IMR-90 (cell line): ENCODE results near the gene CREB3L1. TPM values are rescaled to one million over a fixed set of nuclear protein-coding genes. Genes with fewer than 3 reads are reported as not detected.
A peak's percentile ranks its signal among the peaks of the same experiment; 100 is the strongest.

Source experiments
- ATAC-seq: fragments of 200-7000 bp; cut with Tn5 transposase; 2 replicates; pipeline ENCODE4 v1.9.1; 2020; ENCODE audit warnings: low read depth, mild to moderate bottlenecking, moderate library complexity
- BruUV-seq: library from RNA; stranded (reverse); fragments of 400-500 nt; replicated peaks from 2 replicates; lab custom pipeline; 2021; lab: Mats Ljungman, UMichigan
- CTCF ChIA-PET: fragments of 300-600 bp; formaldehyde crosslinking; extraction: SDS; loops from one replicate; lab custom pipeline; 2021; ENCODE audit warnings: antibody characterized with exemption; lab: Yijun Ruan, JAX
- POLR2A ChIA-PET: fragments of 300-600 bp; sonication (Branson Sonifier 250); formaldehyde crosslinking; loops from one replicate; lab custom pipeline; 2022; ENCODE audit warnings: antibody characterized with exemption; ENCODE audit not compliant: unreplicated experiment; lab: Charles Lee
- DNase-seq: peaks from one replicate; pipeline ENCODE4 v3.0.0; 2013
- H2AFZ ChIP-seq: replicated peaks from 2 replicates; pipeline ENCODE3; 2013; ENCODE audit warnings: low read length, mild to moderate bottlenecking; ENCODE audit not compliant: poor library complexity
- H2AK5ac ChIP-seq: 2 replicates; pipeline ENCODE4 v1.6.1; 2013; ENCODE audit warnings: low read depth, low read length, inconsistent platforms
- H2AK9ac ChIP-seq: replicated peaks from 2 replicates; pipeline ENCODE3; 2013; ENCODE audit warnings: mild to moderate bottlenecking, low read depth, low read length, moderate library complexity; ENCODE audit not compliant: poor library complexity
- H2BK120ac ChIP-seq: 2 replicates; pipeline ENCODE4 v1.6.1; 2013; ENCODE audit warnings: low read depth, low read length, inconsistent platforms
- H2BK15ac ChIP-seq: 3 replicates; pipeline ENCODE4 v1.6.1; 2013; ENCODE audit warnings: low read depth, low read length, inconsistent platforms
- H2BK20ac ChIP-seq: 2 replicates; pipeline ENCODE4 v1.6.1; 2013; ENCODE audit warnings: low read depth, mild to moderate bottlenecking, inconsistent platforms, low read length, moderate library complexity
- H2BK5ac ChIP-seq: 2 replicates; pipeline ENCODE4 v1.6.1; 2013; ENCODE audit warnings: mild to moderate bottlenecking, low read depth, low read length, inconsistent platforms; ENCODE audit not compliant: poor library complexity, severe bottlenecking
- H3K14ac ChIP-seq: replicated peaks from 2 replicates; pipeline ENCODE4 v1.6.1; 2013; ENCODE audit warnings: low read depth, low read length, inconsistent platforms
- H3K18ac ChIP-seq: 2 replicates; pipeline ENCODE4 v1.6.1; 2013; ENCODE audit warnings: low read depth, low read length, control low read depth
- H3K23ac ChIP-seq: 2 replicates; pipeline ENCODE4 v1.6.1; 2013; ENCODE audit warnings: low read depth, low read length, inconsistent platforms
- H3K27ac ChIP-seq: 2 replicates; pipeline ENCODE4 v1.5.1; 2013; ENCODE audit warnings: mild to moderate bottlenecking, control low read depth, low read length; ENCODE audit not compliant: insufficient read depth
- H3K27me3 ChIP-seq: 2 replicates; pipeline ENCODE4 v1.6.1; 2013; ENCODE audit warnings: low read length; ENCODE audit not compliant: control insufficient read depth, insufficient read depth
- H3K36me3 ChIP-seq: 2 replicates; pipeline ENCODE4 v1.6.1; 2013; ENCODE audit warnings: low read length, mixed read lengths; ENCODE audit not compliant: control insufficient read depth, insufficient read depth
- H3K4ac ChIP-seq: 2 replicates; pipeline ENCODE4 v1.6.1; 2013; ENCODE audit warnings: low read depth, low read length, inconsistent platforms
- H3K4me1 ChIP-seq: 2 replicates; pipeline ENCODE4 v1.6.1; 2013; ENCODE audit warnings: low read length, mixed read lengths; ENCODE audit not compliant: control insufficient read depth, insufficient read depth
- H3K4me2 ChIP-seq: 2 replicates; pipeline ENCODE4 v1.6.1; 2013; ENCODE audit warnings: low read depth, mild to moderate bottlenecking, control low read depth, low read length, moderate library complexity
- H3K4me3 ChIP-seq: 2 replicates; pipeline ENCODE4 v1.5.1; 2013; ENCODE audit warnings: low read depth, mild to moderate bottlenecking, control low read depth, low read length, moderate library complexity; ENCODE audit not compliant: insufficient read depth
- H3K56ac ChIP-seq: 2 replicates; pipeline ENCODE4 v1.6.1; 2013; ENCODE audit warnings: low read length, inconsistent platforms; ENCODE audit not compliant: insufficient read depth; ENCODE audit errors: extremely low read depth
- H3K79me1 ChIP-seq, 2 experiments: 2 replicates each; pipeline ENCODE4 v1.6.1; 2013; ENCODE audit warnings: low read length in 2 of 2, inconsistent platforms in 1 of 2, low read depth in 1 of 2
- H3K9ac ChIP-seq: 2 replicates; pipeline ENCODE4 v1.6.1; 2013; ENCODE audit warnings: low read depth, low read length, control low read depth
- H3K9me1 ChIP-seq: 2 replicates; pipeline ENCODE4 v1.6.1; 2013; ENCODE audit warnings: low read length, inconsistent platforms; ENCODE audit not compliant: insufficient read depth
- H3K9me3 ChIP-seq: 2 replicates; pipeline ENCODE4 v1.6.1; 2013; ENCODE audit warnings: low read length; ENCODE audit not compliant: control insufficient read depth, insufficient read depth
- H4K20me1 ChIP-seq: 2 replicates; pipeline ENCODE4 v1.6.1; 2013; ENCODE audit warnings: low read length, inconsistent platforms; ENCODE audit not compliant: insufficient read depth
- H4K5ac ChIP-seq: 2 replicates; pipeline ENCODE4 v1.6.1; 2013; ENCODE audit warnings: mild to moderate bottlenecking, low read depth, low read length, control low read depth
- H4K8ac ChIP-seq, 2 experiments: 2 replicates each; pipeline ENCODE4 v1.6.1; 2013; ENCODE audit warnings: low read depth in 2 of 2, low read length in 2 of 2, control low read depth in 1 of 2, inconsistent platforms in 1 of 2
- H4K91ac ChIP-seq: 2 replicates; pipeline ENCODE4 v1.6.1; 2013; ENCODE audit warnings: low read depth, low read length, inconsistent platforms; ENCODE audit not compliant: insufficient read depth
- CEBPB ChIP-seq: IDR thresholded peaks from 2 replicates; pipeline ENCODE4 v1.6.1; 2012; ENCODE audit warnings: low read depth, low read length, improper control_type of control experiment
- MAZ ChIP-seq: IDR thresholded peaks from 2 replicates; pipeline ENCODE4 v1.6.1; 2012; ENCODE audit warnings: low read depth, mild to moderate bottlenecking, low read length, improper control_type of control experiment, moderate library complexity, borderline replicate concordance
- MXI1 ChIP-seq: IDR thresholded peaks from 2 replicates; pipeline ENCODE4 v1.6.1; 2012; ENCODE audit warnings: low read depth, mild to moderate bottlenecking, low read length, moderate library complexity, borderline replicate concordance
- POLR2A ChIP-seq: IDR thresholded peaks from 2 replicates; pipeline ENCODE4 v1.6.1; 2012; ENCODE audit warnings: mild to moderate bottlenecking, low read depth, low read length
- WGBS, 2 experiments: methylation state at CpG; one replicate each; pipeline versions ENCODE4 v1.1.5 to v1.1.7; 2013; ENCODE audit warnings: missing lambda C conversion rate in 2 of 2; ENCODE audit not compliant: insufficient read length in 1 of 2; ENCODE audit errors: extremely low coverage in 2 of 2; 5-methylcytosine and 5-hydroxymethylcytosine counted together
- dilution Hi-C: fragments of 300-500 bp; cut with HindIII; formaldehyde crosslinking; loops from one replicate; pipeline ENCODE4 v1.14.3; 2018; ENCODE audit warnings: low sequenced_read_pairs; ENCODE audit not compliant: unreplicated experiment
- in situ Hi-C: fragments of 300-500 bp; cut with MboI; formaldehyde crosslinking; loops from 3 replicates; pipeline ENCODE4 v1.14.3; 2019; ENCODE audit warnings: low sequenced_read_pairs, inconsistent platforms, mixed read lengths
- intact Hi-C: fragments of 100-400 bp; cut with micrococcal nuclease; formaldehyde crosslinking; loops from 2 replicates; pipeline ENCODE4 v1.10.0; 2022
- polyA plus RNA-seq, 3 experiments: library from polyadenylated mRNA; depleted of rRNA; stranded (reverse); fragments of >200 nt; gene quantifications; 2 replicates each; pipeline ENCODE4 v1.2.3, GENCODE V29; 2012; ENCODE audit warnings: low replicate concordance in 1 of 3
- total RNA-seq: library from RNA; depleted of rRNA; stranded (reverse); fragments of >200 nt; gene quantifications from 2 replicates; pipeline ENCODE4 v1.2.3, GENCODE V29; 2012

CREB3L1 gene
- total and polyA plus RNA-seq, 2 of the 4 experiments (the other 2 are of a cell fraction), result 8.1 to 82.3 TPM

DNA sequence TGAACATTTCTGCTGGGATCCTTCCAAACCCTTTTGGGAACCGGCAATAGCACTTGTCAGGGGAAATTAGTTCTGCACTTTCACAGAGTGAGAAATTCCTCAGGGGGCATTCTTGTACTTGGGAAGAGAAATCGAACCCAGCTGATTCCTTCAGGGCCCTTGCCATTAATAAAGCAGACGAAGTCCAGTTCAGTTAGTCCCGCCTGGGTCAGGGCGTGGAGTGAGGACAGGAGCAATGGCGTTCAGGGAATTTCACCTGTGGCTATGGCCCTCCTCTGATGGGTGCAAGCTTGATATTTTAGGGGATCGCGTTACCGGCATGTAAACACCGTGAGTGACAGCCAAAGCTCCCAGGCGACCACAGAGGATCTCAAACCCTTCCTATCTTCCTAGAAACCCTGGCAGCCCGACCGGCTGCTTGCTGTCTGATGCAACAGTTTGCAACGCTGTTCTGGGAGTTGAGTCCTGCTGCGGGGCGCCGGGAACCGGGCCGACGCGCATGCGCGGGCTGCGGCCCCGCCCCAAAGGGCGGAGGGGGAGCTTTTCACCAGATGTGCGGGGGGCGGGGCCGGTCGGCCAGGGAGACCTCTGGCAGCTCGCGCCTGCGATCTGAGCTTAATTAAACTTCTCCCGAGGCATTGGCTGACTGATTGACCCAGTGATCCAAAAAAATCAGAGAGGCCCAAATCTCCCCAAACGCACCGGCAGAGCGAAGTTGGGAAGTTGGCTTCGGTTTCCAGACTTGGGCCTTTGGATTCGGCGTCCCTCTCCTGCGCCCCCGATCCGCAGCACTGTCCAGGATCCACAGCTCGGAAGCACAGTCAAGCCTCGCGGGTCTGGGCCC, 34.3 kb upstream of the CREB3L1 start:
- Histone ChIP-seq H3K4me1 (peaks cover 23% of the 10 kb centered on the region), H3K14ac (peak overlapping the region; percentile 100), H3K56ac (peak overlapping the region; percentile 99), H3K27me3 (no peaks in the 10 kb centered on the region), H2AK9ac (peak overlapping the region; percentile 99), H3K27ac (peak overlapping the region; percentile 92), H2AK5ac (peak overlapping the region; percentile 99), H4K5ac (peak overlapping the region; percentile 95), H2BK15ac (peak overlapping the region; percentile 96), H3K9me3 (no peaks in the 10 kb centered on the region), H2BK20ac (peak overlapping the region; percentile 93), H3K4ac (peak overlapping the region; percentile 100), H4K8ac (peak overlapping the region; percentile 91 to 100), H4K20me1 (no peaks in the 10 kb centered on the region), H3K9ac (peak overlapping the region; percentile 91), H3K4me3 (peak overlapping the region; percentile 38), H3K23ac (peak overlapping the region; percentile 99), H2AFZ (peak overlapping the region; percentile 91), H3K36me3 (no peaks in the 10 kb centered on the region), H2BK120ac (peak overlapping the region; percentile 98), H2BK5ac (peak overlapping the region; percentile 93), H3K4me2 (peak overlapping the region; percentile 78), H3K18ac (peak overlapping the region; percentile 91), H3K9me1 (peaks cover 15% of the 10 kb centered on the region), H3K79me1 (peaks cover 12 to 59% of the 10 kb centered on the region in 2 experiments), H4K91ac (peak overlapping the region; percentile 100)
- in situ Hi-C loops, result loop anchor here (5.0 kb wide), 1 partner anchor 39 kb away; no protein-coding TSS in a partner anchor
- intact Hi-C loops, result no loop called here
- ATAC-seq (peak; percentile 84), DNase-seq (peak; percentile 97)
- dilution Hi-C loops, result no loop called here
- BruUV-seq, result no TSS peak
- TF ChIP-seq MXI1 (no peak), MAZ (peak; percentile 94), CEBPB (peak; percentile 100), POLR2A (peak; percentile 80)
- POLR2A ChIA-PET, result interaction anchor here (0.5 to 1.5 kb wide), 8 partner anchors 34 to 212 kb away, joined by 3 to 13 read pairs (median 4); partner anchors contain the start of gene CREB3L1
- CTCF ChIA-PET, result interaction anchor here (1.1 to 1.3 kb wide), 3 partner anchors 36 to 66 kb away, joined by 4 to 6 read pairs (median 4); no protein-coding TSS in a partner anchor
- WGBS, 2 experiments, result 1% methylated on average over 16 of the region's 46 CpGs; no CpG with 5 or more reads in 1 of the 2 experiments
